ENCODE measurements around the gene SERINC2.

GRCh38 chr1:31478167-31478566 is 65.2 kb downstream of the SERINC2 start:
- TF ChIP-seq, protein P1, sequence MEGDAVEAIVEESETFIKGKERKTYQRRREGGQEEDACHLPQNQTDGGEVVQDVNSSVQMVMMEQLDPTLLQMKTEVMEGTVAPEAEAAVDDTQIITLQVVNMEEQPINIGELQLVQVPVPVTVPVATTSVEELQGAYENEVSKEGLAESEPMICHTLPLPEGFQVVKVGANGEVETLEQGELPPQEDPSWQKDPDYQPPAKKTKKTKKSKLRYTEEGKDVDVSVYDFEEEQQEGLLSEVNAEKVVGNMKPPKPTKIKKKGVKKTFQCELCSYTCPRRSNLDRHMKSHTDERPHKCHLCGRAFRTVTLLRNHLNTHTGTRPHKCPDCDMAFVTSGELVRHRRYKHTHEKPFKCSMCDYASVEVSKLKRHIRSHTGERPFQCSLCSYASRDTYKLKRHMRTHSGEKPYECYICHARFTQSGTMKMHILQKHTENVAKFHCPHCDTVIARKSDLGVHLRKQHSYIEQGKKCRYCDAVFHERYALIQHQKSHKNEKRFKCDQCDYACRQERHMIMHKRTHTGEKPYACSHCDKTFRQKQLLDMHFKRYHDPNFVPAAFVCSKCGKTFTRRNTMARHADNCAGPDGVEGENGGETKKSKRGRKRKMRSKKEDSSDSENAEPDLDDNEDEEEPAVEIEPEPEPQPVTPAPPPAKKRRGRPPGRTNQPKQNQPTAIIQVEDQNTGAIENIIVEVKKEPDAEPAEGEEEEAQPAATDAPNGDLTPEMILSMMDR (conservative IDR thresholded peaks at IDR 0.05) = no peak
- no peak for TF ChIP-seq ZFX (IDR thresholded peaks at IDR 0.05)
